H7 (cell line): Measurements from ENCODE around the gene DBX2. TPM values are rescaled to one million over a fixed set of nuclear protein-coding genes. Genes with fewer than 3 reads are reported as not detected.
"Not testable (repeated sequence)": the region's sequence is repeated elsewhere in the genome, so short reads cannot be mapped to it uniquely, and the experiment has no call there.

Experiments
- DNase-seq: peaks from one replicate; pipeline ENCODE4 v3.0.0; 2012
- H3K27me3 ChIP-seq: 2 replicates; pipeline ENCODE4 v1.6.0; 2011; ENCODE audit warnings: mild to moderate bottlenecking, low read length; ENCODE audit not compliant: control insufficient read depth, insufficient read depth
- H3K36me3 ChIP-seq: replicated peaks from 2 replicates; pipeline ENCODE4 v1.5.1; 2011; ENCODE audit warnings: low read length; ENCODE audit not compliant: control insufficient read depth, insufficient read depth
- H3K4me3 ChIP-seq: 2 replicates; pipeline ENCODE4 v1.5.1; 2011; ENCODE audit warnings: low read depth, mild to moderate bottlenecking, control low read depth, low read length, moderate library complexity; ENCODE audit not compliant: insufficient read depth
- total RNA-seq: library from RNA; depleted of rRNA; stranded (reverse); fragments of >200 nt; shearing (Covaris generic); gene quantifications from 2 replicates; pipeline ENCODE4 v1.2.3, GENCODE V29; 2014; rRNA removed

DBX2 gene
- total RNA-seq: not detected in 2 replicates

DNA sequence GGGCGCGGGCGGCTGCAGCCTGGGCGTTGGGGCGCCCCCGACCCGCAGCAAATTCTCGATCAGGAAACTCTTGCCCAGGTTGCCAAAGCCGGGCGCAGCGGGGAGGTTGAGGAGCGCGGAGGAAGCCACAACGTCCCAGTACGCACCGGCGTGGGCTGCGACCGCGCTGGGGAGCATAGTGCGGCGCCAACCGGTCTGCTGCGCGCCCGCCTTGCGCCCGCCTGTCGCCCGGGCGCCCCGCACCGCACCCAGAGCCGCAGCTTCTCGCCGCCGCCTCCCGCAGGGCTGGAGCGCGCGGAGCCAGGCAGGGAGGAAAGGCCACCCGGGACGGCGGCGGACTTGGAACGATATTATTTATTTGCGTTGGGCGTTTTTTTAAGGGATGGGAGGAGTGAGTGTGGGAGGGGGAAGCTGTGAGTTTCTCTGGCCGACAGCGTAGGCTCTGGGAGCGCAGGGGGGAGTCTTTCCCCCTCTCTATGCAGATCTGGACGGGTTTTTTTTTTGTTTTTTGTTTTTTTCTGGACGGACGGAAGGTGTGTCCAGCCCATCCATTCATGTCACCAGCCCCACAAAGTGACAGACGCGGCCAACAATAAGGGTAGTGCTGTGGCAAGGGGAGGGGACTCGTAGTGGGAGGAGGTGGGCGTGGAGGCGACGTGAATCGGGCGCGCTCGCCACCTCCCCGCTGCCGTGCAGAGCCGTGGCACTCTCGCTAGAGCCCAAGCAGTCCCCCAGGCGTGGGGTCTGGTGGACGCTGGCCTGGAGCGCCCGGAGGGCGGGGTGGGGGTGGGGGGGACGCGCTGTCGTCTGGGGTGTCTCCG is at the start of gene DBX2:
Gene DBX2 (minus strand): TSS at position 349 of the 821 bp plus-strand sequence. CDS start 172 bp downstream, at position 177.
- Histone ChIP-seq H3K36me3 (no peaks in the 10 kb centered on the region), H3K4me3 (peak within 1 kb of the TSS; percentile 53), H3K27me3 (peaks cover 45% of the 10 kb centered on the region)
- DNase-seq: peak; percentile 71

DNA sequence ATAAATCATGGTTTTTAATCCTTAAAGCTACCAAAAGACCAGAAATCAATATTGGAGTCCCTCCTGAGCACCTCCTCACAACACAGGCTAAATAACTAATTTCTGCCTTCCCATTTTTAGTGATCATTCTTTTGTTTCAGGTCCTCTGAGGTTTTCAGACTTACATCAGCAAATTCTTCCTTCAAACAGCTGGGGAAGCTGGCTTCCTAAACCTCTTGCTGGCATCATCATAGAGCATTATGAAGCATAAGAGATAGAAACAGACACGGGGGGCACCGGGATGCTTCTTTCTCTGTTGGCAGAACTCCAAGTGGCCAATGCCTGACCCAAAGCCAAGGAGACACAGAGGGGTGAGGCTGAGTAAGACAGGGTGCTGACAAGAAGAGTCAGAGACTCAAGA is 47.9 kb upstream of the DBX2 start:
- no peaks in the 10 kb centered on the region for H3K36me3 ChIP-seq
- DNase-seq: no peak
- no peaks in the 10 kb centered on the region for H3K27me3 ChIP-seq

DNA sequence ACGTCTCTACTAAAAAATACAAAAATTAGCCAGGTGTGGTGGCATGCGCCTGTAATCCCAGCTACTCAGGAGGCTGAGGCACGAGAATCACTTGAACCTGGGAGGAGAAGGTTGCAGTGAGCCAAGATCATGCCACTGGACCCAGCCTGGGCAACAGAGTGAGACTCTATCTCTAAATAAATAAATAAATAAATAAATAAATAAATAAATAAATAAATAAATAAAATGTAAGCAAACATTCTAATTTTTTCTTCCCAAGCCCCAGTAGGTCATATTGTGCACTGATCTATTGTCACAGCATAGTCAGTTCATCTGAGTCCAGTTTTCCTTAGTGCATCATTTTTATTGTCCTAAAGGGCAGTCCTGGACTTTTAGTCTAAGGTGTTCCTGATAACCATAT is 44.5 kb upstream of the DBX2 start:
- not testable (repeated sequence) for H3K36me3 ChIP-seq, H3K4me3 ChIP-seq, H3K27me3 ChIP-seq, DNase-seq

More for the DNA sequence above, 47.9 kb upstream of the DBX2 start:
- H3K4me3 ChIP-seq: no peak overlapping the region

DNA sequence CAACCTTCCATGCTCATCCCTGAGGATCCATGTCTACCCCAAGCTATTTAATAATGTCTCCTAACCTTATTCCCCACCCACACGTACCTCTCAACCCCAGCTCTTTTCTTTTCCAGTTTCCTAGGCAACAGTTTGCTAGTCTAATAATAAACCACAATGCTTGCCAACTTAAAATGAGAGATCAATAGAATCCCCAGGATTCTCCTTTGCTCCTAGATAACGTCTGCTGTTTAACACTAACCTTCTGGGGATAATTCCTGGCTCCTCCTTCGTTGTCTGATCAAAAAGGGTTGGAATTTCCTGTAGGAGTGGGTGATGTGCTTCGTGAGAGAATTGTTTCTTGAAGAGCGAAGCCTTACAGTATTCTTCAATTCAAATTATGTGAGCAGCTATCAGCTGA is 42.2 kb upstream of the DBX2 start:
- no peak overlapping the region for H3K4me3 ChIP-seq
- no peaks in the 10 kb centered on the region for H3K36me3 ChIP-seq
- H3K27me3 ChIP-seq: no peaks in the 10 kb centered on the region
- DNase-seq: no peak

DNA sequence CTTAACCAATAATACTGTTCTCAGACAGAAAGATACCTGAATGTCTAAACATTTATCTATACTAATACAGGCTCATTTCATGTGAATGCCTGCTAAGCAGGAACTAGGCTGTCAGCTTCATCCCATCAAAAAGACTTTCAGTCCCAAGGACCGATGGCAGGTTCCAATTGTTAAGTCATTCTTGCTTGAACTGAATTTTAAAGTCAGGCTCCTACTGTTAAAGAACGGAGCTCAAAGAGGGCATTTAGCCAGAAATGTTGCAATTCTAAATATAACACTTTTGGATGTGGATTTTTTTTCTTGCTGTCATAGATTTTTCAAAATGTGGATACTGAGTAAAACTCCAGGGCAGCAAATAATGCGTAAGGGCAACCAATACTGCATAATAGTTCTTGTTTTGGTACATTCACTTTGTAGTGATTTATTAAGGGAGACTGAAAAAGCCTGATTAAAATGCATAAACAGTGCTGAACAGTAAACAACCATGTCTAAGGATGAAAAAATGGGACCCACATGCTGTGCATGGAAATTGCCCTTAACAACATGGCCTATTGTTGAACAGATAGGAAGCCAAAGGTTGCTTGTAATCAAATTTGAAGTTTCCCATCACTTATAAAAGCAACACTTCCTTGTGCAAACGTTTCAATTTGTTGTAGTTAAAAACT is 38.6 kb upstream of the DBX2 start:
- no peak for DNase-seq
- Histone ChIP-seq H3K27me3 (no peaks in the 10 kb centered on the region), H3K36me3 (no peaks in the 10 kb centered on the region), H3K4me3 (no peak overlapping the region)

DNA sequence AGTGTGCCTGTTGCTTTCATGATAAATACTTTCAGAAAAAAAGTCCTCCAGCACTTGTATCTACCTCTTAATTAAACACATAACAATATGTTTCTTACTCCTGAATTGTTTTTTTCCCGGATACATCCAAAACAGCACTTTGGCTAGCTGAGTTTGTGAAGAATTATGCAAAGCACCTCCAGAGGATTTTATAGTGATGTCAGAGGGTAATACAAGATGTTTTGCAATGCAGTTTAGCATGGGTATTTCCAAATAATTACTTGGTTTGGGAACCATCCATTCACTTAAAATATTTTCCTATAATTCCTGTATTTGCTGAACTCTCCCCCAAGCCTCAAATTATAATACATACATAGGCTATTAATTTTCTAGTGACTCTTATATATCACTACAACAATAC is 37.7 kb upstream of the DBX2 start:
- DNase-seq: no peak
- H3K27me3 ChIP-seq: no peaks in the 10 kb centered on the region
- no peaks in the 10 kb centered on the region for H3K36me3 ChIP-seq
- no peak overlapping the region for H3K4me3 ChIP-seq

DNA sequence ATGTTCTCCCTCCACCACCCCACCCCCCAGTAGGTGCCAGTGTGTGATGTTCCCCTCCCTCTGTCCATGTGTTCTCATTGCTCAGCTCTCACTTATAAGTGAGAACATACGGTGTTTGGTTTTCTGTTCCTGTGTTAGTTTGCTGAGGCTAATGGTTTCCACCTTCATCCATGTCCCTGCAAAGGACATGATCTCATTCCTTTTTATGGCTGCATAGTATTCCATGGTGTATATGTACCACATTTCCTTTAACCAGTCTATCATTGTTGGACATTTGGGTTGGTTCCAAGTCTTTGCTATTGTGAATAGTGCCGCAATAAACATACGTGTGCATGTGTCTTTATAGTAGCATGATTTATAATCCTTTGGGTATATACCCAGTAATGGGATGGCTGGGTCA is 33.3 kb upstream of the DBX2 start:
- not testable (repeated sequence) for DNase-seq, H3K27me3 ChIP-seq, H3K4me3 ChIP-seq, H3K36me3 ChIP-seq

DNA sequence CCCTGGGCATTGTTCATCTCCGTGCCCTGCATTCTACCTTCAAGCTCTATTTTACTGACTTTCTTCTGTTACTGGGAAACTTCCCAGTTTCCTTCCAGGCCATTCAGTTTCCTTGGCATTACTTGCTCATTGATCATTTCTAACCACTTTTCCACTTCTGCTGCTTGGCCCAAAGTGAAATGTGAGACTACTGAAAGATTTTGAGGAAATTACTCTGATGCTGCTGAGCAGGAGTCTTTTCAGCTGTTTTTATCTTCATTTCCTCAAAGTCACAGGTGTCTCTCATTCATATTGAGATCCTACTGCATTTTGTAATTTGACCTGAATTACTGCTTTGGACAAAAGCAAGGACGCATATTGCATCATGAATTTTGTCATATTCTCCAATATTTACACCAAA is 26.4 kb upstream of the DBX2 start:
- H3K36me3 ChIP-seq: no peaks in the 10 kb centered on the region

DNA sequence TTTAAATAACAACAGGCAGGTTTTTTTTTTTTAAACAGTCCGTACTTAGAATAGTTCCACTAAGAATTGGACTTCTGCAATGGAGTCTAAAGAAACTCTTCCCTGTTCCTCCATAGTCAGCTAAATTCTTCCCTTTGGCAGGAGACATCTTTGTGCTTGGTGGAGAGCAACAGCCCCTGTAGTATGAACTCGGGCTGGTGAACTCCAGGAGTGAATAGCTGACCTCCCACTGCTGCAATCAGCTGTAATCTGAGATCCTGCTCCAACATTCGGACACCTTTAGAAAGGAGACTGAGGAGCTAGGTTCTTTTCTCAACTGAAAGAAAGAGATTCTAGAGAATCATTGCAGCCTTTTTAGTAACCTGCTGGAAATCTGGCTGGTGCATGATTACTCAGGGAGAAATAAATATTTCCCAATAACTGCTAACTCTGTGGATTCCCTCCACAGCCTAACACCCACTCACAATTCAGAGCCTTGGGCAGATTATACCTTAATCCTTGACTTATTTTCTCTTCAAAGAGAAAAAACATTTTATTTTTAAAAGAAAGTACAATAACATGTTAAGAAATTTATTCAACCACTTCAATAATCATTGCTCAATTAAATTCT is 25.6 kb upstream of the DBX2 start:
- Histone ChIP-seq H3K4me3 (no peak overlapping the region), H3K27me3 (no peaks in the 10 kb centered on the region)
- peak; percentile 15 for DNase-seq

More for the DNA sequence above, 26.4 kb upstream of the DBX2 start:
- no peak for DNase-seq
- Histone ChIP-seq H3K27me3 (no peaks in the 10 kb centered on the region), H3K4me3 (no peak overlapping the region)

DNA sequence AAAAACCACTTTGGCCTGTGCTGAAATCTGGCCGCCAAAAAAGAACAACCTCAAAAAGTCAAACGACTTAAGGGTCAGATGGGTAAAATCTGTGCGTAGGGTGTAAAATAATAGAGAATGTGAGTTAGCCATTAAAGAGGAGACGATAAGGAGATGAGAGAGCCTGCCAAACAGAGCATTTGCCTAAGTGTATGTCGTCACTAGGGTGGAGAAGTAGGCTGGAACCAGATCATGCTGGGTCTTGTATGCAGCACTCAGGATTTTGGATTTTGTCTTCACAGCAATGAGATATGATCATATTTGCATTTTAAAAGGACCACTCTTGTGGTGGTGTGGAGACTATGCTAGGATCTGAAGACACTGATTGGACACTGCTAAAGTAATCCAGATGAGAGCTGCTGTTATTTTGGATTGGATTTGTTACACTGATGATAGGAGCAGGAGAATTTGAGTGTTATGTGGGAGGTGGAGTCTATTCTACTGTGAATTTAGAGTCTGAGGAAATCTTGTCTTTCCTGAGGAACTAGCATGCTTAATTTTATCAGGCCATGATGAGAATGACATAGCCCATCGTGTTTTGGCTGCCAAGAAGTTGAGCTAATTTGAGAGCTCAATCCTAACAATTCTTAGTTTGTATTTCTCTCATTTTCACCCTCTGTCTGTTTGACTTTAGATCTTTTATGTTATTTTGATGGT is 24.8 kb upstream of the DBX2 start:
- Histone ChIP-seq H3K36me3 (no peaks in the 10 kb centered on the region), H3K4me3 (no peak overlapping the region), H3K27me3 (no peaks in the 10 kb centered on the region)
- DNase-seq: no peak

More for the DNA sequence above, 25.6 kb upstream of the DBX2 start:
- no peaks in the 10 kb centered on the region for H3K36me3 ChIP-seq

DNA sequence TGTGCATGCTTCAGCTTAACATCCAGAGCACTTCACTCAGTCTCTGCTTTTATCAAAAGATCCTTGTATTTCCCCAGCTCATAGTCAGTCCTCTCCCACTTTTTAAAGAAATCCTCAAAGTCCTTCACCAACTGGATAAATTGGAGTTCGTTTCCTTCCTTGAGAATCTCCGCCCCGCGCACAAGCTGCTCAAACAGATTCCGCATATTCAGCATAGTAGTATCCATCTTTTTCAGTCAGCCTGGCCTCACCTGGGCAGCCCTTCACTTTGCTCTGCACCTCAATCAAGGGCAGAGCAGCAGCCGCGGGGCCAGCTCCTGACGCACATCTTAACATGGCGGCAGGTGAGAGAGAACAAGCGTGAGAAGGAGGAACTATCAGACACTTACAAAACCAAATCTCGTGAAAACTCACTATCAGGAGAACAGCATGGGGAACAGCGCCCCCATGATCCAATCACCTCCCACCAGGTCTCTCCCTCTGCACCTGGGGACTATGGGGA is 14.3 kb upstream of the DBX2 start:
- Histone ChIP-seq H3K36me3 (no peaks in the 10 kb centered on the region), H3K4me3 (no peak overlapping the region), H3K27me3 (no peaks in the 10 kb centered on the region)
- no peak for DNase-seq

DNA sequence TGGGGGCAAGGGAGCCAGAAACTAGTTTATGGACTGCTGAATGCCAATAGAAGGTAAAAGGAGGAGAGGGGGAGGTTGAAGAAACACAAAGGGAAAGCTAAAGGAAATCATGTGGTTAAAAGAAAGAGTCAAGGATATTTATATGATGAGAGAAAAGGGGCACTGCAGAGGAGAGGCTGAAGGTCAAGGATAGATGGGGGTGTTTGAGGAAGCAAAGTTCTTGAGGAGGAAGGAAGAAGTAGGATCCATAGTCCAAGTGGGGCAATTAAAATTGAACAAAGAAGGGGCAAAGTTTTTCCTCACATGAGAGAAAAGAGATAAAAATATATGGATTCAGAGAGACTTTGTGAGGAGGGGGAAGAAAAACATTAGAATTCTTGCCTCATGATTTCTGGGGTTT is 10.1 kb upstream of the DBX2 start:
- no peak for DNase-seq
- H3K27me3 ChIP-seq: no peaks in the 10 kb centered on the region
- H3K36me3 ChIP-seq: no peaks in the 10 kb centered on the region
- H3K4me3 ChIP-seq: no peak overlapping the region

DNA sequence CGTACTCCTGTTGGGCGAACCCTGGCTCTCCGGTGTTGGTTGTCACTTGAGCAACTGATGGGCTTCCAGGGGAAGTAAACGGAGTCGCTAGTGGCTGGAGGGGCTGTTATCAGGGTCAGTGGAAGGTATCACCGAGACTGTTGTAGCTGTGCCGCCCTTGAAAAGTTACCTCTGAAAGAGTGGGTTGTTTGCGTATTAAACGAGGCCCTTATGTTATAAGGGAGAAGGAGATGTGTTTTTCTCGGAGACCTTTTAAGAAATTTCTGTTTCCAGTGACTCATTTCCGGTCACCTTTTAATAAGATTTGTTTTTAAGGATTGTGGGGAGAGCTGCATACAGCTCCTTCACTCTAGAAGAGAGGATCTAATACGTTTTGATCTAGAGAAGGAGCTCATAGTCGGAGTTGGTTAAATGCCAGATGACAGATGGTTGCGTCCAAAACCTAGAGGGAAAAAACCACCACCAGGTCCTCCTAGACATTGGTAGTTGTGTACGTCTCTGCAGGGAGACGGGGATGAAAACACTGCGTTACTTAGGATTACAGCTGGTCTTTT is 750 bp upstream of the DBX2 start:
- Histone ChIP-seq H3K36me3 (no peaks in the 10 kb centered on the region), H3K4me3 (peak overlapping the region; percentile 53), H3K27me3 (peaks cover 45% of the 10 kb centered on the region)
- peak; percentile 5 for DNase-seq
